ENCODE measurements around the gene TTC39A. TPM values are rescaled to one million over a fixed set of nuclear protein-coding genes. Genes with fewer than 3 reads are reported as not detected.

TTC39A gene
- total and polyA plus RNA-seq, 12 donors = 4.3 to 38.7 (median 20.4) TPM

DNA sequence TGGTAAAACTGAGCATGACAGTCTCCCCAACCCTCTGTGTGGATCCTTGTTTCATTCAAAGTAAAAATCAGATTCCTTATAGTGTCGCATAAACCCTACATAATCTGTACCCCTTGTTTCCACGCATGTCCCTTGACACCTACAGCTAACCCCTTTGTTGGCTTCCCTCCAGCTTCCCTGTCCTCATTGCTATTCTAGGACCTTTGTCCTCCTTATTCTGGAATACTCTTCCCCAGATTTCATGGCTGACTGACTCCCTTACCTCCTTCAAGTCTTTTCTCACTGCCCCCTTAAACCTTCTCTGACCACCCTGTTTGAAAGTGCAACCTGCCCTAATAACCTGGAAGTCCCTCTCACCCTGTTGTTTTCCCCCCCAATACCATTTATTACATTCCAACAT is 90.3 kb downstream of the TTC39A start:
- TF ChIP-seq CTCF (IDR thresholded peaks at IDR 0.05) = no peak
- no peak for ATAC-seq
- intact Hi-C loops (cut with DNase I) = no loop called here
- no peak overlapping the region for H3K4me3 ChIP-seq
- no peaks in the 10 kb centered on the region for H3K9me3 ChIP-seq
- peaks cover 0 to 73% (median 52%) of the 10 kb centered on the region in 9 donors for H3K4me1 ChIP-seq
- H3K36me3 ChIP-seq = no peaks in the 10 kb centered on the region
- WGBS, 2 donors = 36 to 48% methylated on average over 2 of the region's 2 CpGs
- peak overlapping the region in 6 of 10 donors; percentile 7 to 56 (median 28) for H3K27ac ChIP-seq
- DNase-seq = peak in 1 of 2 donors; percentile 24
- no peaks in the 10 kb centered on the region for H3K27me3 ChIP-seq

DNA sequence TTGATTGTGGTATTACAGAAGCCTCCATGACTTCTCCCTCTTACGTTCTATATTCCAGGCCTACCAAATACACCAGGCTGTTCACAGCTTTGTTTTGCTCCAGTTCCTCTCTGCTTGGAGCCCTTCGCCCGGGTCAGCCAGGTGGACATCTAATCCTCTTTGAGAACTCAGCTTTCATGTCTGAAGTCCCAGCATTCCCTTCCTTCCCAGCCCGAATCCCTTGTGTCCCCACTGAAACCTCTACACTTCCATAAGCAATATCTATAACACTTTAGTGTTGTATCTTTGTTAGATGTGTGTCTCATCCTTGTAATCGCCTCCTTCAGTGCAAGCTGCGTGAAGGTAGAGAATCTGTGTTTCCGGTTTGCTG is 92.3 kb downstream of the TTC39A start:
- no peaks in the 10 kb centered on the region for H3K27me3 ChIP-seq
- no peaks in the 10 kb centered on the region for H3K36me3 ChIP-seq
- intact Hi-C loops (cut with DNase I) = loop anchor here in 4 of 10 donors (5.0 to 10.0 kb wide), 2 partner anchors 57 to 59 kb away; no protein-coding TSS in a partner anchor
- TF ChIP-seq CTCF (IDR thresholded peaks at IDR 0.05) = no peak
- peak overlapping the region; percentile 62 to 99 (median 92) for H3K4me3 ChIP-seq
- WGBS, 2 donors = 7 to 12% methylated on average over 7 of the region's 7 CpGs
- no peak for DNase-seq
- H3K27ac ChIP-seq = peak overlapping the region in 9 of 10 donors; percentile 6 to 98 (median 97)
- H3K9me3 ChIP-seq = no peaks in the 10 kb centered on the region
- ATAC-seq = no peak
- peaks cover 0 to 65% (median 58%) of the 10 kb centered on the region in 9 donors for H3K4me1 ChIP-seq

DNA sequence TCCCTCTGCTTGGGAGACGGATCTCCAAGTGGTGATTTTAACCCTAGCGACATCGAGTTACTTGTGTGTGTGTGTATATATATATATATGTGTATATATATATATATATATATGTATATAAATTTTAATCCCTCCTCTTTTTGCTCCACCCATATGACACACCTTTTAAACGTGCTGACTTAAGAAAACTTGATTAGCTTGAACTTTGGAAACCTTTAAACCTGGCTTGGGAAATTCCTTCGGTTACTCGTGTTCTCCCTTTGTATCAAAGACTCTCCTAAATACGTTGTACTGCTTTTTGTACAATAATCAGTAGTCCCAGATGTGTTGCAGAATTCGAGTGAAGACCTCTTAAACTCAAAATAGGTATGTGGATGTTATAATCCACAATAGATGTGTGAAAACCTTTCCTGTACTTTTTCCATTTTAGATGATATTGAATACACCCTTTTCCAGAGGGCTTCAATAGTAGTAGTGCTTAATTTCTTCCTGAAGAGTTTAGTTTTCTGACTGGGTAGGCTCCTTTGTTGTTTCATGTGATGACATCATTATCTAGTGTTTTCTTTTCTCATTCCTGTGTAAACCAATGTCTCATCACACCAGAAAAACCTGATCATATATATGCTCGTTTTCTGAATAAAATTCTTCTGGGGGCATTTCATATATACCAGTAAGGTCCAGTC is 92.9 kb downstream of the TTC39A start:
- Histone ChIP-seq H3K4me1 (peaks cover 0 to 63% (median 53%) of the 10 kb centered on the region in 9 donors), H3K9me3 (no peaks in the 10 kb centered on the region), H3K27ac (peak overlapping the region in 9 of 10 donors; percentile 93 to 98 (median 97)), H3K36me3 (no peaks in the 10 kb centered on the region), H3K4me3 (peak overlapping the region; percentile 62 to 99 (median 92)), H3K27me3 (no peaks in the 10 kb centered on the region)
- intact Hi-C loops (cut with DNase I) = loop anchor here in 4 of 10 donors (5.0 to 10.0 kb wide), 2 partner anchors 57 to 60 kb away; no protein-coding TSS in a partner anchor
- no peak for ATAC-seq
- TF ChIP-seq CTCF (IDR thresholded peaks at IDR 0.05) = no peak
- WGBS, 2 donors = 3% methylated on average over 9 of the region's 9 CpGs
- no peak for DNase-seq

Other genes with a start within 250 kb of the TTC39A start
- not detected for gene C1orf185, start 228.3 kb downstream of the TTC39A start, total RNA-seq
- not detected for gene C1orf185, start 228.3 kb downstream of the TTC39A start, polyA plus RNA-seq
- 100 to 1,000 TPM; 107 to 157 (median 115) TPM for gene RNF11, start 94.3 kb downstream of the TTC39A start, total RNA-seq
- 10 to 100 TPM; 33.5 to 69.6 TPM for gene RNF11, start 94.3 kb downstream of the TTC39A start, polyA plus RNA-seq
- gene EPS15, start 188.7 kb upstream of the TTC39A start, total RNA-seq = 10 to 100 TPM; 52.9 to 81.4 (median 63.9) TPM
- gene EPS15, start 188.7 kb upstream of the TTC39A start, polyA plus RNA-seq = 10 to 100 TPM; 12.4 to 27.4 TPM